Endothelial cell of umbilical vein (primary cell): Measurements from ENCODE around the gene DPY30.

ENCODE experiments used
- EZH2 ChIP-seq: IDR thresholded peaks from 2 replicates; pipeline ENCODE4 v1.6.1; 2012; ENCODE audit warnings: borderline replicate concordance, low read depth, mild to moderate bottlenecking, moderate library complexity, low read length, inconsistent platforms; ENCODE audit not compliant: severe bottlenecking
- JUN ChIP-seq: IDR thresholded peaks from 2 replicates; pipeline ENCODE4 v1.6.1; 2011; ENCODE audit warnings: borderline replicate concordance, low read depth; ENCODE audit not compliant: insufficient read length, insufficient read depth
- MYC ChIP-seq: IDR thresholded peaks from one replicate; pipeline ENCODE4 v1.6.1; 2011; ENCODE audit warnings: mild to moderate bottlenecking, low read depth, low read length
- POLR2A ChIP-seq: IDR thresholded peaks from 2 replicates; pipeline ENCODE4 v1.6.1; 2012; ENCODE audit warnings: low read depth, mild to moderate bottlenecking, control low read depth, low read length
- POLR2AphosphoS5 ChIP-seq: IDR thresholded peaks from 2 replicates; pipeline ENCODE4 v1.6.1; 2012; ENCODE audit warnings: low read depth, mild to moderate bottlenecking, control low read depth, low read length, moderate library complexity; ENCODE audit not compliant: insufficient read depth
- TF ChIP-seq, protein P1 (sequence below), 2 donors: IDR thresholded peaks; 1 replicate in 1 of 2; 2 replicates in 1 of 2; pipeline ENCODE4 v1.5.1; 2011; ENCODE audit warnings: low read length in 2 of 2, mild to moderate bottlenecking in 2 of 2, moderate library complexity in 2 of 2, control low read depth in 1 of 2, inconsistent platforms in 1 of 2, low read depth in 1 of 2; ENCODE audit not compliant: insufficient read depth in 1 of 2; ENCODE audit errors: extremely low read depth in 1 of 2
- TF ChIP-seq, protein P2 (sequence below): IDR thresholded peaks from 2 replicates; pipeline ENCODE4 v1.6.1; 2011; ENCODE audit not compliant: insufficient read depth, insufficient read length

DNA sequence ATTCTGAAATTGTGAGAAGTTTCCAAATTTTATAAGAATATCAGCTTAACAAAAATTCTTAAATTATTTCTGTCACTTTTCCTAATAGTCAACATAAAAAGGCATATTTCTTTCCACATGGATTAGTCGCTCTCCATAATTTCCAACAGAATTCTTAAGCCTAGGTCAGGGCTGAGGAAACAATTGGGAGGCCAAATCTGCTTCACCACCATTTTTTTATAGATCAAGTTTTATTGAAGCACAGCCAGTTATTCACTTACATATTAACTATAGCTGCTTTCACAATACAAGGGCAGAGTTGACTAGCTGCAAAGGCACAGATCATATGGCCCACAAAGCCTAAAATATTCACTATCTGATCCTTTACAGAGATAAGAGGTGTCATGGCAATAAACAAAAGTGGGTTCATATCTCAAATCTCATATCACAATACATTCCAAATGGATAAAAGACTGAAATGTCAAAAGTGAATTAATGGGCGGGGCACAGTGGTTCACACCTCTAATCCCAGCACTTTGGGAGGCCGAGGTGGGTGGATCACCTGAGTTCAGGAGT is 47.5 kb downstream of the DPY30 start:
- TF ChIP-seq POLR2A (no peak), EZH2 (no peak), POLR2AphosphoS5 (no peak), JUN (no peak), MYC (no peak)
- TF ChIP-seq, protein P1, sequence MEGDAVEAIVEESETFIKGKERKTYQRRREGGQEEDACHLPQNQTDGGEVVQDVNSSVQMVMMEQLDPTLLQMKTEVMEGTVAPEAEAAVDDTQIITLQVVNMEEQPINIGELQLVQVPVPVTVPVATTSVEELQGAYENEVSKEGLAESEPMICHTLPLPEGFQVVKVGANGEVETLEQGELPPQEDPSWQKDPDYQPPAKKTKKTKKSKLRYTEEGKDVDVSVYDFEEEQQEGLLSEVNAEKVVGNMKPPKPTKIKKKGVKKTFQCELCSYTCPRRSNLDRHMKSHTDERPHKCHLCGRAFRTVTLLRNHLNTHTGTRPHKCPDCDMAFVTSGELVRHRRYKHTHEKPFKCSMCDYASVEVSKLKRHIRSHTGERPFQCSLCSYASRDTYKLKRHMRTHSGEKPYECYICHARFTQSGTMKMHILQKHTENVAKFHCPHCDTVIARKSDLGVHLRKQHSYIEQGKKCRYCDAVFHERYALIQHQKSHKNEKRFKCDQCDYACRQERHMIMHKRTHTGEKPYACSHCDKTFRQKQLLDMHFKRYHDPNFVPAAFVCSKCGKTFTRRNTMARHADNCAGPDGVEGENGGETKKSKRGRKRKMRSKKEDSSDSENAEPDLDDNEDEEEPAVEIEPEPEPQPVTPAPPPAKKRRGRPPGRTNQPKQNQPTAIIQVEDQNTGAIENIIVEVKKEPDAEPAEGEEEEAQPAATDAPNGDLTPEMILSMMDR (IDR thresholded peaks at IDR 0.05; ENCODE audit: extremely low read depth in 1 of 2, insufficient read depth in 1 of 2, low read depth in 1 of 2, low read length in 2 of 2) = no peak
- TF ChIP-seq, protein P2, sequence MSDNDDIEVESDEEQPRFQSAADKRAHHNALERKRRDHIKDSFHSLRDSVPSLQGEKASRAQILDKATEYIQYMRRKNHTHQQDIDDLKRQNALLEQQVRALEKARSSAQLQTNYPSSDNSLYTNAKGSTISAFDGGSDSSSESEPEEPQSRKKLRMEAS = no peak
